Measurements from ENCODE around the gene KATNAL2.

The KATNAL2 gene

GRCh38 chr18:47113796-47114540 lies 196.6 kb downstream of the KATNAL2 start:
- DNase-seq (ENCODE audit: low read depth in 2 of 2) = no peak

- DNase-seq (ENCODE audit: low read depth in 2 of 2) = no peak
Observed at GRCh38 chr18:47115205-47115604, 197.8 kb downstream of the KATNAL2 start.

DNA sequence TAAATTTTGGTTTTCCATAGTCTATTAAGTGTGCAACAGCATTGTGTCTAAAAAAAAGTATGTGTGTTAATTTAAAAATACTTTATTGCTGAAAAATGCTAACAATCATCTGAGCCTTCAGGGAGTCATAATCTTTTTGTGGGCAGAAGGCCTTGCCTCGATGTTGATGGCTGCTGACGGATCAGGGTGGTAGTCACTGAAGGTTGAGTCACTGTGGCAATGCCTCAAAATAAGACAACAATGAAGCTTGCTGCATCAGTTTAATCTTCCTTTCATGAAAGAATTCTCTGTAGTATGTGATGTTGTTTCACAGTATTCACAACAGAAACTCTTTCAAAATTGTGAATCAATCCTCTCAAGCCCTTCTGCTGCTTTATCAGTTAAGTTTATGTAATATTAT lies 201.6 kb downstream of the KATNAL2 start:
- no peak for DNase-seq (ENCODE audit: low read depth in 2 of 2)

DNA sequence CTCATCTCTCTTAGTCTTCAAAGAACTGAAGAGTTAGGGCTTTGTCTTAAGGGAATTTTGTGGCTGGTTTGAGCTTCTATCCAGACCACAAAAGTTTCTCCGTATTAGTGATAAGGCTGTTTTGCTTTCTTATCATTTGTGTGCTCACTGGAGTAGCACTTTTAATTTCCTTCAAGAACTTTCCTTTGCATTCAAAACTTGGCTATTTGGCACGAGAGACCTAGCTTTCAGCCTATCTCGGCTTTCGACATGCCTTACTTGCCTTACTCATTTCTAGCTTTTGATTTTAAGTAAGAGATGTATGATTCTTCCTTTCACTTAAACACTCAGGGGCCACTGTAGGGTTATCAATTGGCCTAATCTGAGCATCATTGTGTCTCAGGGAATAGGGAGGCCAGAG lies 203.0 kb downstream of the KATNAL2 start:
- no peak for DNase-seq (ENCODE audit: low read depth in 2 of 2)

- DNase-seq (ENCODE audit: low read depth in 2 of 2) = no peak
Observed at GRCh38 chr18:47121146-47121545, 203.7 kb downstream of the KATNAL2 start.

DNA sequence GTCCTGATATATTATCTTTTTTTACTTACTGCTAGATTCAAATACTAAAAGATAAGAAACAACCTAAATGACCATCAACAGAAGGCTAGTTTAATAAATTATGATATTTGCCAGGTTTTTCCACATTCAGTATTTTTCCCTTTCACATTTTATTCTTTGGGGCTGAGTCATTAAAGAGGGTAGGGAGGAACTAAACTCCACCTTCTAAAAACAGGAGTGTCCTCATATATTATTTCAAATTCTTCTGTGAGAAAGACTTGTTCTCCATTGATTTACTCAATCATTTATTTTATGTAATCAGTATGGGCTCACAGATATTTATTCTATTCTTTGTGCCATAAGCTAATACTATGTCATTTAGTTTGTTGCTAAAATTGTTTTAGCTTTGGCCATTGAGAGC lies 223.9 kb downstream of the KATNAL2 start:
- DNase-seq (ENCODE audit: low read depth in 2 of 2) = no peak

GRCh38 chr18:47143153-47143552 lies 225.8 kb downstream of the KATNAL2 start:
- no peak for DNase-seq (ENCODE audit: low read depth in 2 of 2)

DNA sequence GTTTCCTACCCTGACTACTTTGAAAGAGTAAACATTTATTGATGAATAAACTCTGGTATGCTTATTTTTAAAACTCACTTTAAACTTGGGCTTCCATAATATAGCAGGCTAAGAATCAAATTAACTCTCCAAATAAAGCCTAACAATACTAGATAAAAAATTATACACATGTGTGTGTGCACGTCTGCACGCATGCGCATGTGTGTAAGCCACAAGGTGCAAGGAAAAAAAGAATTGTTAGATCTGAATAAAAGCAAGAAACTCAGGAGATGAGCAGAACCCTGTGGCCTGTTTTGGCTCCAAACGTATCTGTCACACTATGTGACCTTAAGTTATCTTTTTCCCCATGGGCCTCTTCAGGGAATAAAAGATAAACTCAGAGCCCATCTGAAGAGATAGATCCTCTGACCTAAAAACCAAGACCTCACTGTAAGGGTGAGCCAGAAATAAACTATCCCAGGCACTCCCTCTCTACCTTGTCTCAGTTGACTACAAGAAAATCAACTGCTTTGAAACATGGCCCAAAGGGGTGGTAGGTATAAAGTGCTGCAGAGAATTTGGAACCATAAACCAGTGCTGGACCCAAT lies 226.6 kb downstream of the KATNAL2 start:
- DNase-seq (ENCODE audit: low read depth in 2 of 2) = no peak

DNA sequence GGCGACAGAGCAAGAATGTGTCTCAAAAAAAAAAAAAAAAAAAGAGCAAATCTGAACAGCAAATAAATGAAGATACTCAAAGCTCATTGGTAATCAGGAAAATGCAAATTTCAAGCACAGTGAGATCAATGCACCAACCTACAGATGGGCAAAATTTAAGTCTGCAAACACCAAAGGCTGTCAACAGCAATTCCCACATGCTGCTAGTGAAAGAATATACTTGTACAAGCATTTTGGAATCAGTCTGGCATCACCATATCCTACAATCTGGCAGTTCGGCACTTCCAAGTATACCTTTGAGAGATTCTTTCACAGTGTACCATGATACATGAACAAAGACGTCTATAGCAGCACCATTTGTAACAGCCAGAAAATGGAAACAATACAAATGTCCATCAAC lies 228.8 kb downstream of the KATNAL2 start:
- no peak for DNase-seq (ENCODE audit: low read depth in 2 of 2)

DNA sequence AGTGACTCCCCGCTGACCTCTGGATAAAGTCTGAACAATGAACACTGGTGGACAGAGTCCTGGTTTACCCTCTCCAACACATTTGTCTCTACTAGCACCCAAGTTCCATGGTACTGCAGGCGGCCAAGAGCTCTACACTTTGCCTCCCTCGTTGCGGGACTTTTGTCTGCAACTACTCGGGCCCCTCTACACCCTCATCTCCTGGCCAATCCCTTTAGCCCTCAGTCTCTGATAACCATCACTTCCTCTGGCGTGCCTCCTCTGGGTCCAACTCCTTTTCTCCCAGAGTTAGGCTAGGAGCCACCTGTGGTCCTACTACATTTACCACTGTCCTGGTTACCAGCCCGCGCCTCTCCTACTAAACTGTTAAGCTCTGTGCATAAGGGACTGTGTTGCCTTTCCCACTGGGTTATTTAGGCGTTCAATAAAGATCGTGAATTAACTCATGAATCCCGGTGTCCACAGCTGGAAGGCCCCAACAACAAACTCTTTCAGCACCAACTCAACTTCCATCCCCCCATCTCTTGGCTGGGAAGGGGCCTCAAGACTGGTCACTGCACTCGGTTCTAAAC lies 232.1 kb downstream of the KATNAL2 start:
- DNase-seq (ENCODE audit: low read depth in 2 of 2) = peak in 1 of 2 donors; percentile 2

DNA sequence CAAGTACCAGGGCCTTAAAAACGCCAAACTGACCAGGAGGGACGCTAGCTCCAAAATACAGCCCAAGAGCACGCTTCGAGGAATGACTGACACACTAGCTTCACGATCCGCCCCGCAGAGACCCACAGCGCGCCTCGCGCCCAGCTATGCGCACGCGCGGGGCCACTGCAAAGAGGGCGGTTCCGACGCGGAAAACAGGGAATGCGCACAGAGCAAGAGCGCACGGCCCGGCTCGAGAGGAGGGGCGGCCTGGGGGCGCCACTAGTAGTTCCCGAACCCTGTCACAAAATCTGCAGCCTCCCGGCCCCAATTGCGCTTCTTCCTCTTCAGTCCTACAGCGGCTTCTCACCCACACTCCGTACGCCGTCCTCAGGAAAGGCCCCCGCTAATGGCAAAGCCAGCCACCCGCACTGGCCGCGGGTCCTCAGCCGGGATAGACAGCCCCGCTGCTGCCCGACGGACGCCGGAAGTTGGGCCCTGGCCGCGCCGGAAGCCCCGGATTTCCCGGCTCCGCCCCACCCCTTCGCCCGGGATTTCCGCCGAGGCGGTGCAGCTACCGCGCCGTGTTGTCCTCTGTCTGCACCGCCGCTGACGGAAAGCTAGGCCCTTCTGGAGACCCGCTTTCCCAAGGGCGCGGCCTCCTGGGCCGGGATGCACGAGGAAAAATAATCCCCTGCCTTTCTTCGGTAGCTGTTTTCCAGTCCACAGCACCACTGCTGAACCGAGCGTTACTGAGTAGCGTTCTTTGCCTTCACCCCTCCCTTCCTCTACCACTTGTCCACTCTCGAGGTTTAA lies 232.8 kb downstream of the KATNAL2 start, which contains the start of gene HDHD2:
TSS of gene HDHD2 (minus strand) at position 472 of the 795 bp plus-strand sequence. CDS start 14,061 bp downstream, outside the sequence.
- DNase-seq (ENCODE audit: low read depth in 2 of 2) = peak; percentile 66 to 79

DNA sequence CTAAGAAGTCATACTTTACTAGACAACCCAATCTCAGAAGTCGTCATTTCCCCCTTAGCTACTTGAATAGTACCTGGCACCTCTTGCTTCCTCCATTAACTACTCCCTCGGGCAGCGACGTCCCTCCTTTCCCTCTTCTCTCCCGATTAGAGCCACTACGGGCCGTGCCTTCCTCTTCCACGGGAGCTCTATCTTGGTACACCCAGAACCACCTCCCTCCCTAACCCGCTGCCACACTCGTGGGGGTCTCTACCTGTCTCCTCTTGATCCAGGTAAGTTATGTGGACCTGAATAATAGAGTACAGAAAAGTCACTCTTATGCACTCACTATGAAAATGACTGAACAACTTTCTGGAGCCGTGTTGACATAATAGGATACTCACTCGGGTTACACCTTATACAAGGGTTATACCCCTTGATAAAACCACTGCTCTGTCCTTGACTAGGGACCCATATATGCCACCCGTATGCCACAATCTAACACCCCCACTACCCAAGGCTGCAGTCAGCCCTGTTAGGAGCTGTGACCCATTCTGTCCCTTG lies 233.5 kb downstream of the KATNAL2 start:
- no peak for DNase-seq (ENCODE audit: low read depth in 2 of 2)

- DNase-seq (ENCODE audit: low read depth in 2 of 2) = no peak
Observed at GRCh38 chr18:47151439-47151838, 234.0 kb downstream of the KATNAL2 start.

Measured in stimulated activated CD4-positive, alpha-beta T cell treated with anti-CD3 and anti-CD28 coated beads, Interleukin-1b, Interleukin-23, amount 100 ng/mL, for 4 hours (primary cell).